Stimulated activated naive CD8-positive, alpha-beta T cell treated with anti-CD3 and anti-CD28 coated beads, Interleukin-15, Interleukin-2, amounts not matched to agents 100 ng/mL and 50 ng/mL, for 24 hours (primary cell): Measurements from ENCODE around the gene SP2.

ENCODE experiments used
- H3K27ac Mint-ChIP-seq: one replicate; pipeline ENCODE4 v1.8.0; 2021; ENCODE audit warnings: mild to moderate bottlenecking, mixed read lengths
- H3K27me3 Mint-ChIP-seq: one replicate; pipeline ENCODE4 v1.8.0; 2021; ENCODE audit warnings: mixed read lengths
- H3K36me3 Mint-ChIP-seq: one replicate; pipeline ENCODE4 v1.8.0; 2021; ENCODE audit warnings: low read depth, mixed read lengths
- H3K4me1 Mint-ChIP-seq: one replicate; pipeline ENCODE4 v1.8.0; 2021; ENCODE audit warnings: low read depth, mixed read lengths
- H3K4me3 Mint-ChIP-seq: one replicate; pipeline ENCODE4 v1.8.0; 2021; ENCODE audit warnings: mild to moderate bottlenecking, mixed read lengths
- H3K9me3 Mint-ChIP-seq: one replicate; pipeline ENCODE4 v1.8.0; 2021; ENCODE audit warnings: mixed read lengths

Gene SP2

GRCh38 chr17:47895856-47896671, at the start of gene SP2:
SP2 (plus strand) TSS chr17:47896236; CDS start chr17:47896287, 51 bp downstream.
- H3K27me3 Mint-ChIP-seq: no peaks in the 10 kb centered on the region
- peak within 1 kb of the TSS; percentile 93 for H3K27ac Mint-ChIP-seq
- no peaks in the 10 kb centered on the region for H3K9me3 Mint-ChIP-seq
- peak within 1 kb of the TSS; percentile 95 for H3K4me3 Mint-ChIP-seq
- peaks cover 41% of the 10 kb centered on the region for H3K4me1 Mint-ChIP-seq
- H3K36me3 Mint-ChIP-seq: peaks cover 23% of the 10 kb centered on the region

GRCh38 chr17:47846716-47847340, 49.2 kb upstream of the SP2 start:
- Mint-ChIP-seq H3K27me3 (peaks cover 63% of the 10 kb centered on the region), H3K9me3 (no peaks in the 10 kb centered on the region), H3K4me1 (peaks cover 20% of the 10 kb centered on the region), H3K36me3 (no peaks in the 10 kb centered on the region), H3K27ac (no peak overlapping the region), H3K4me3 (no peak overlapping the region)

- H3K36me3 Mint-ChIP-seq: no peaks in the 10 kb centered on the region
- peaks cover 70% of the 10 kb centered on the region for H3K27me3 Mint-ChIP-seq
- H3K4me3 Mint-ChIP-seq: no peak overlapping the region
- H3K4me1 Mint-ChIP-seq: peaks cover 21% of the 10 kb centered on the region
- no peaks in the 10 kb centered on the region for H3K9me3 Mint-ChIP-seq
- no peak overlapping the region for H3K27ac Mint-ChIP-seq
Observed at GRCh38 chr17:47847341-47848197, 48.5 kb upstream of the SP2 start.

- Mint-ChIP-seq H3K9me3 (no peaks in the 10 kb centered on the region), H3K36me3 (no peaks in the 10 kb centered on the region), H3K4me1 (peaks cover 17% of the 10 kb centered on the region), H3K27ac (no peak overlapping the region), H3K4me3 (no peak overlapping the region), H3K27me3 (peaks cover 74% of the 10 kb centered on the region)
Observed at GRCh38 chr17:47848198-47848513, 47.9 kb upstream of the SP2 start.

GRCh38 chr17:47850373-47850691, 45.7 kb upstream of the SP2 start:
- Mint-ChIP-seq H3K4me1 (peaks cover 16% of the 10 kb centered on the region), H3K27me3 (peaks cover 85% of the 10 kb centered on the region), H3K27ac (no peak overlapping the region)

GRCh38 chr17:47850692-47851573, 45.1 kb upstream of the SP2 start, which contains the start of gene SP6:
SP6 (minus strand) TSS chr17:47851163; CDS start chr17:47848429, 2,734 bp downstream.
- H3K27me3 Mint-ChIP-seq: peaks cover 85% of the 10 kb centered on the region
- H3K4me1 Mint-ChIP-seq: peaks cover 16% of the 10 kb centered on the region
- H3K4me3 Mint-ChIP-seq: peak within 1 kb of the TSS; percentile 49
- no peak within 1 kb of the TSS for H3K27ac Mint-ChIP-seq
- no peaks in the 10 kb centered on the region for H3K9me3 Mint-ChIP-seq
- no peaks in the 10 kb centered on the region for H3K36me3 Mint-ChIP-seq

More at GRCh38 chr17:47850373-47850691, 45.7 kb upstream of the SP2 start:
- peak overlapping the region; percentile 30 for H3K4me3 Mint-ChIP-seq
- H3K36me3 Mint-ChIP-seq: no peaks in the 10 kb centered on the region
- no peaks in the 10 kb centered on the region for H3K9me3 Mint-ChIP-seq

GRCh38 chr17:47851764-47852112, 44.3 kb upstream of the SP2 start:
- Mint-ChIP-seq H3K4me3 (no peak overlapping the region), H3K4me1 (peaks cover 16% of the 10 kb centered on the region), H3K27me3 (peaks cover 85% of the 10 kb centered on the region), H3K9me3 (no peaks in the 10 kb centered on the region), H3K27ac (no peak overlapping the region), H3K36me3 (no peaks in the 10 kb centered on the region)

- Mint-ChIP-seq H3K27me3 (peaks cover 82% of the 10 kb centered on the region), H3K4me1 (peaks cover 16% of the 10 kb centered on the region), H3K36me3 (no peaks in the 10 kb centered on the region), H3K9me3 (no peaks in the 10 kb centered on the region), H3K27ac (no peak overlapping the region), H3K4me3 (peak overlapping the region; percentile 49)
Observed at GRCh38 chr17:47852113-47852949, 43.7 kb upstream of the SP2 start.

GRCh38 chr17:47853616-47854015, 42.4 kb upstream of the SP2 start:
- H3K27ac Mint-ChIP-seq: no peak overlapping the region
- H3K4me1 Mint-ChIP-seq: peaks cover 16% of the 10 kb centered on the region
- H3K9me3 Mint-ChIP-seq: no peaks in the 10 kb centered on the region
- peaks cover 81% of the 10 kb centered on the region for H3K27me3 Mint-ChIP-seq
- H3K36me3 Mint-ChIP-seq: no peaks in the 10 kb centered on the region
- no peak overlapping the region for H3K4me3 Mint-ChIP-seq

GRCh38 chr17:47855737-47856136, 40.3 kb upstream of the SP2 start:
- H3K9me3 Mint-ChIP-seq: no peaks in the 10 kb centered on the region
- peaks cover 10% of the 10 kb centered on the region for H3K4me1 Mint-ChIP-seq
- peaks cover 70% of the 10 kb centered on the region for H3K27me3 Mint-ChIP-seq
- H3K4me3 Mint-ChIP-seq: no peak overlapping the region
- no peaks in the 10 kb centered on the region for H3K36me3 Mint-ChIP-seq
- H3K27ac Mint-ChIP-seq: no peak overlapping the region

GRCh38 chr17:47856830-47857229, 39.2 kb upstream of the SP2 start:
- H3K4me3 Mint-ChIP-seq: no peak overlapping the region
- H3K4me1 Mint-ChIP-seq: peaks cover 8% of the 10 kb centered on the region
- no peaks in the 10 kb centered on the region for H3K9me3 Mint-ChIP-seq
- no peaks in the 10 kb centered on the region for H3K36me3 Mint-ChIP-seq
- H3K27me3 Mint-ChIP-seq: peaks cover 67% of the 10 kb centered on the region
- H3K27ac Mint-ChIP-seq: no peak overlapping the region

- Mint-ChIP-seq H3K27me3 (peaks cover 58% of the 10 kb centered on the region), H3K27ac (no peak overlapping the region), H3K4me3 (no peak overlapping the region), H3K4me1 (peaks cover 4% of the 10 kb centered on the region), H3K36me3 (no peaks in the 10 kb centered on the region), H3K9me3 (no peaks in the 10 kb centered on the region)
Observed at GRCh38 chr17:47857551-47858455, 38.2 kb upstream of the SP2 start.

- Mint-ChIP-seq H3K27me3 (peaks cover 32% of the 10 kb centered on the region), H3K36me3 (no peaks in the 10 kb centered on the region), H3K9me3 (no peaks in the 10 kb centered on the region), H3K4me3 (no peak overlapping the region), H3K4me1 (peaks cover 14% of the 10 kb centered on the region), H3K27ac (no peak overlapping the region)
Observed at GRCh38 chr17:47860386-47860785, 35.6 kb upstream of the SP2 start.
